HuH-7 (cell line): ENCODE measurements around the gene CCDC97.
"Not testable (repeated sequence)": the region's sequence is repeated elsewhere in the genome, so short reads cannot be mapped to it uniquely, and the experiment has no call there.

Experiments used
- DNase-seq: peaks from one replicate; pipeline ENCODE4 v3.0.0; 2011; ENCODE audit warnings: low spot score

CCDC97 gene

GRCh38 chr19:41364524-41365391, 54.8 kb downstream of the CCDC97 start:
- DNase-seq: no peak

- no peak for DNase-seq
Measured at GRCh38 chr19:41366089-41366488, 56.1 kb downstream of the CCDC97 start.

- no peak for DNase-seq
Measured at GRCh38 chr19:41367848-41368301, 57.9 kb downstream of the CCDC97 start.

- no peak for DNase-seq
Measured at GRCh38 chr19:41369769-41370168, 59.8 kb downstream of the CCDC97 start.

GRCh38 chr19:41371119-41371518, 61.1 kb downstream of the CCDC97 start:
- not testable (repeated sequence) for DNase-seq

GRCh38 chr19:41371541-41371940, 61.6 kb downstream of the CCDC97 start:
- DNase-seq: no peak

GRCh38 chr19:41372501-41372900, 62.5 kb downstream of the CCDC97 start:
- DNase-seq: no peak

GRCh38 chr19:41373993-41374392, 64.0 kb downstream of the CCDC97 start:
- DNase-seq: no peak
